Measurements from ENCODE around the gene TSHZ2.

The TSHZ2 gene

DNA sequence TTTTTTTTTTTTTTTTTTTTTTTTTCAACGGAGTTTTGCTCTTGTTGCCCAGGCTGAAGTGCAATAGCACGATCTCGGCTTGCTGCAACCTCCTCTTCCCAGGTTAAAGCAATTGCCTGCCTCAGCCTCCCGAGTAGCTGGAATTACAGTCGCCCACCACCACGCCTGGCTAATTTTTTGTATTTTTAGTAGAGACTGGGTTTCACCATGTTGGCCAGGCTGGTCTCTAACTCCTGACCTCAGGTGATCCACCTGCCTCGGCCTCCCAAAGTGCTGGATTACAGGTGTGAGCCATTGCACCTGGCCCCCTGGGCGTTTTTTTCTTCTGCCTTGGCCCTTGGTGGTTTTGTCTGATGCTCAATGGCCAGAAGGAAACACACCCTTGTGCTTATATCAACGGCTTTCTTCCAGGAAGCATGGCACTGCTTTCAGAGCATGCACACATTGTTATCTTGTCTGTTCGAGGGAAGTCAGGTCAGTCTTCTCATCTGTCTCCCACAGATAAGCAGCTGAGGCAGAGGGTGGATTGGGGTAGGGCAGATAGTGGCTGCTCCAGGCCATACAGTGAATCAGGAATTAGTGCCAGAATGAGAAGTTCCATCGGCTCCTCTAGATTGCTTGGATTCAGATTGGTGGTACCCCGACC lies 203.1 kb downstream of the TSHZ2 start:
- DNase-seq: no peak

DNA sequence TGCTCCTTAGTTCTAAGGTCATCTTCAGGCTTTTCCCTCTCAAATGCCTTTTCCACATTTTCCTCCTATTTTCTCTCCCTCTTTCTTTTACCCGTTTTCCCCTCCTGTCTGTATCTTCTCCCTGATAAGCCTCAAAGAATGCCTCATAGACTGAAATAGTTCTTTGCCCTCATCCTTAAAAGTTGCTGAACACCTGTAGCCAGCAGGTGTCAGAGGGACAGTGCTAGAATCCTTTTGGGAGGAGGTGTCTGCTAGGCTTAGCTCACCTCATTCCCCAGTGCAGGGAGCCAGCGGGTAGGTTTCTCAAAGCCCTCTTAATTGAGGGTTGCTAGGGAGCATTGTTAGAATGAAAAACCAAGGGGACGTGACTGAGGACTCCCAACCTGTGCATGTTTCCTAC lies 204.0 kb downstream of the TSHZ2 start:
- no peak for DNase-seq

DNA sequence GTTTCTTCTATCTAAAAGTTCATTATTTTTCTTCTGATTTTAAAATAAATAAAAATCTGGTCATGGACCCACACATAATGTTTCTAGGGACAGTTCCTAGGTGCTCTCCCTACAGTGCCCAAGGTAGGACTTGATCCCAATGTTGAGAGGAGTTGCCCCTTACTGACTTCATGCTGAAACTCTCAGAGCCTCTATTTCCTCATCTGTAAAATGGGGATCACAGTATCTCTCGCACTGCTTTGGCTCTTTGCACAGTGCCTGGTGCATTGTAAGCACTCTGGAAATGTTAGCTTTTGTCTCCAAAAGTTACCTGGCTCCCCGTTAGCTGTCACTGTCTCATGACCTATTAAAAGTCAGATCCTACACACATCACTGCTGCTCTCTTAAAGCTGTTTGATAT lies 205.5 kb downstream of the TSHZ2 start:
- no peak for DNase-seq

DNA sequence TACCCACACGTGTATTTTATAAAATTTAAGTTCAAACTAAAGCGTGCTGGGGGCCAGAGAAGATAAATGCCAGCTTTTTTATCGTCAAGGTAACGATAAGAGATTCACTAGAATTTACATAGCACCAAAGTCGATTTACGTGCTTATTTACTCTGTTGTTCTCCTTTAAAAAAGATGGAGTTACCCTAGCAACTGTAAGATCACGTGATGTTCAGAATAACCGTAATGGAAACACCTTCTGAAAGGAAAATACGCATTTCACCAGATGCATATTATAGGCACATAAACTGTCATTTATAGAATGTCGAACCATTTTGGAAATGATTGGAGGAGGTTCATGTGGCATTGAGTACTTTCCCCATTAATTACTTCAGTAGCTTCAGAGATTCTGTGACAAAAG lies 207.6 kb downstream of the TSHZ2 start:
- DNase-seq: no peak

DNA sequence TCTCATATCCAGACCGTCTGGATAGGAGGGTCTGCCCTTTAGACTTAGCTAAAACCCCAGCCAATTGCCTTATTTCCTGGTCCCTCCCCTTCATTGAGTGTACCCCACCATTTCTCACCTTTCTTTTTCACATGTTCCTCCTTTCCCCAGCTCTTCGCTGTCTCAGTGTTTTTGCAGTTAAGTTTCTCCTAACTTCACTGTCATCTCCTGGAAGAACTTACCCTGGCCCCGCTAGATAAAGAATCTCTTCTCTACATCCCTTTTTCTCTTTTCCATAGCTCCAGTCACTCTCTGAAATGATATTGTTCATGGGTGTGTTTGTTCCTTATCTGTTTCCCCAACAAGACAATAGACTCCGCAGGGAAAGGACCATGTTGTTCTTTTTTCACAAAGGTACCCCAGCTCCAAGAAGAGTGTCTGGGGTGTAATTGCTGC lies 208.8 kb downstream of the TSHZ2 start:
- no peak for DNase-seq

DNA sequence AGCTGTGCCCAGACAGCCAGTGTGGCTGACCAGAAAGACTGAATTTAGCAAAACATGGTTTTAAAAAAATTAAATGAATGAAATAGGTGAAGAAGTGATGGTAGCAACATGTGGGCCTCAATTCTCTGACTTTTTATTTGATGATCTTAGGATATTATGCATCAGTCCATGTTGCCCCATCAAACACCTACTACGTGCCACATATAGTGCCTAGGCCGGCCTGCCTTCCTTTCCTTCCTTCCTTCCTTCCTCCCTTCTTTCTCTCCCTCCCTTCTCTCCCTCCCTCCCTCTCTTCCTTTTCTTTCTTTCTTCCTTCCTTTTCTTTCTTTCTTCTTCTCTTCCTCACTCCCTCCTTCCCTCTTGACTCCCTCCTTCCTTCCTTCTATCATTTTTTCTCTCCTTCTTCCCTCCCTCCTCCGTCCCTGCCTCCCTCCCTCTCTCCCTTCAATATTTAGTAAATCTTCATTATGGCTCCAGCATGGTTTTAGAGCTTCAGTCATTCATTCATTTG lies 209.8 kb downstream of the TSHZ2 start:
- DNase-seq: no peak

DNA sequence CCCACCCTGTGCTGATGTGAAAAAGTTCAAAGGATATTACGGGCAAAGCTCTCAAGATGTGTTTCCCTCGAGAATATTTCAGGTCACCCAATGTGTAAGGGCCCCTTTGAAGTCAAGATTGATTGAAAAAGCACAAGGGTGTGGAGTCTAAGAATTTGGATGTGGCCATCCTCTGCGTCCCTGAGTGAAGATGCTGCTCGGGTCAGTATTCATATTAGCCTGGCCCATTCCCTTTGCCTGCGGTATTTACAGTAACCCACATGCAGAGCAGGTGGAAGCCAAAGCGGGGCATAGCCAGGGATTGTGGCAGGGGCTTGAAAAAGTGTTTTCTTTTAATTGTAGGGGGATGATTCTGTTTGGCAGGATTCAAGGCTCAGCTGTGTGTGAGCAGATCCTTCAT lies 211.0 kb downstream of the TSHZ2 start:
- no peak for DNase-seq

DNA sequence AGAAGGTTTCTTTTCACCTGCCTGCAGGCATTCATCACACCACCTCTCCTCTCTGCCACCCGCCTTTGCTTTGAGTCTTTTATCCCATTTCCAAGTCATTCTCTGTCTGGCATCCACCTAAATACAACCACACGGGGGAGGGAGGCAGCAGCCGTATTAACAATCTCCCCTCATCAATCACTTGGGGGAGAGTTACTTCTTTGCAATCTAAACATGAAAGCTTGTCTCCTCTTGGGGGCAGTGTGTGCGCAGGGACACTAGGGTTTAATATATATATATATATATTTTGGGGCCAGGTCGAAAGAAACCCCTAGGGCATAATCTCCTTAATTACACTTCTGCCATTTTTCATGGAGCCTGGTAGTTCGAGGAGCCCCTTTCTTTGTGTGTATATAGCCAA lies 214.5 kb downstream of the TSHZ2 start:
- DNase-seq: no peak

DNA sequence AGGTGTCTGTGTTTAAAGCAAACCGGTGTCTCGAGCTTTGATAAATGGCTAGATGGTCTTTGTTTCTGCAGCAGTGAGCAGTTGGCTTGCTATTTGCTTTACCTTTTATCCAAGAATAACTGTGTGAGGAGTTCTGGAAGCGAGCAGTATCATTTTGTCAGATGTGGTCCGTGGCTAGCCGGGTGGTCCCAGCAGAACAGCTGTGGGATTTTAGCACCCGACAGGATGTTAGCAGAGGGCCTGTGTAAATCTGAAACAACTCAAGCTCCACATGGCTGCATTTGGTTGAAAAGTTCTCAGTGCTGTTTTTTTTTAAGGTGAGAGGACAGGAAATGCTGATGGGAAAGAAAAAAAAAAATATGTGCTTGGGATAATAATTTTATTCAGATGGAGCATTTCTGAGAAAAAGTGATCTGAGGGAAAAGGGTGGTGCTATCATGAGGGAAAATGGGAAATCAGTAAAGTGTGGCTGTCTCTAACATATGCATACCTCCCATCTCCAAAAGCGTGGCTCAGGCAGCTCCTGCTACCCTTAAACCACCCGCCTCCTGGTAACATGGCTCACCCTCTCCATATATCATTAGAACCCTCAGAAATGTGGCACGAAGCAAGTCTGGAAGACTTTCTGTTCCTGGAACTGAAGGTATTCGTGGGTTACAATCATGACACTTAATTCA lies 215.4 kb downstream of the TSHZ2 start:
- DNase-seq: no peak

DNA sequence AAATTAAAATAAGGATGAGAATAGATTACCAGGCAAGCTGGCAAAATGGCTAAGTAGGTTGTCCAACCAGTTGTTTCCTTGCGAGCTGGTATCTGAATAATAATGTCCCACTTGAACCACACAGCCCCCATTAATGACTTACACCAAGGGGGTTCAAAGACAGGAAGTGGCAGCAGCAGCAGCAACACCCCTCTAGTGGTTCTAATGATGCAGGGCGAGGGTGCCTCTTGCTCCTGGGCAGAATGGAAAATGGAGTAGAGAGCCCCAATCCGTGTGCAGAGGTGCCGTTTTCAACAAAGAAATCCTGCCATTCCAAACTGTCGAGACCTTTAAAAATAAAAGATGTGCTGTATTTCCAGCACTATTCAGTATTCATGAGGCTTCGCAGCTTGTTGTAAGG lies 218.1 kb downstream of the TSHZ2 start:
- no peak for DNase-seq

DNA sequence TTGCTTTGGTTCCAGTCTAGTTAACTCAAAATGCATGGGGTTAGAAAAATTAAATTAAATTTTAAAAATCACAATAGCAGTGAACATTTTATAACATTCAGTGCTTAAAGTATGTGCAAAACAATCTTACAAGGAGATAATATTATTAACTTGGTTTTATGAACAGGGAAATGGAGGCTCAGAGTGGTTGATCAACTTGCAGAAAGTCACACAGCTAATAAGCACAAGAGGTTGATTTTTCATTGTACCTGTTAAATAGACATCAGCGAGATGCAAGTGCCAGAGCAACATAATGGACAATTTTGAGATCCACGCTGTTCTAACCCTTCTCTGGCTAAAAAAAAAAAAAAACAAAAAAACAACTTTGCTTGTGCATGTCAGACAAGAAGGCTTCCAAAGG lies 219.8 kb downstream of the TSHZ2 start:
- no peak for DNase-seq

DNA sequence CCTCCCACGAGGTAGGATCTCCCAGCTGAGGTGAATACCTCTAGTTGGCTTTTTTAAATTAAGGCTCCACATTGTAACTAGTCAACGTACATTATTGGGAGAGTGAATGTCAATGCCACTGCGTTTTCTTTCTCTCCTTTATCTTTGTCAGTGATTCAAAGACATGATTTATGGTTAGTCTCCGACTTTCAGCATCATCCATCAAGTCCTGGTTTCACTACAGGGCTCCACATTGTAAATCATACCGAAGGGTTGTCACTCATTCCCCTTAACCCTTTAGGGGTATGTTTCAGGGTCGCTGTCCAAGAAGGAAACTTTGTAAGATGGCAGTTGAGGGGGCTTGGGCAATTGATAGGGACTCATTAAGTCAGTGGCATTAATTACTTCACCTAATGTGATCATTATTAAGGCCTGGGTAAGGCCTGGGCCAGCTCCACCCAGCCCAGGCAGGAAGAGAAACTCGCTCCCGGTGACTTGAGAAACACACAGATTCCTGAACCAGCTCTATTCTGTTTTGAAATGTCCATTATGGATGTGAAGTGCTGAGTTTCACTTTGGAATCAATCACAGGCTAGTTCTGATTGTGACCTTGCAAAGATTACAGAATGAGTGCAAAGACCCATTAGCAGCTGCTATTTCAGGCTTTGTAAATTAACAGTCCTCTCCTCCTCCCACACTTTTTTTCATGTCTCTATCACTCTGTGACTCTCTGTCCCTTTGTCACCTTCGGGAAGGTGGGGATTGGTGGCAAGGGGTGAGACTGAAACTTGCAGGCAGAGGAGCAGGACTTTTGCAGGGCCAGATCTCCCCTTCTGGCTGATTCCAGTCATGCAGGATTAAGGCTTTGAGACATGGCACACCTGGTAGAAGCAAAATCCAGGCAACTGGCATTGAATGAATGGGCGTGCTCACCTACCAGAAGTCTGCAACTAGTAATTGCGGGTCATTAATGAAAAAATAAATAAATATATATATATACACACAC lies 222.4 kb downstream of the TSHZ2 start:
- no peak for DNase-seq

DNA sequence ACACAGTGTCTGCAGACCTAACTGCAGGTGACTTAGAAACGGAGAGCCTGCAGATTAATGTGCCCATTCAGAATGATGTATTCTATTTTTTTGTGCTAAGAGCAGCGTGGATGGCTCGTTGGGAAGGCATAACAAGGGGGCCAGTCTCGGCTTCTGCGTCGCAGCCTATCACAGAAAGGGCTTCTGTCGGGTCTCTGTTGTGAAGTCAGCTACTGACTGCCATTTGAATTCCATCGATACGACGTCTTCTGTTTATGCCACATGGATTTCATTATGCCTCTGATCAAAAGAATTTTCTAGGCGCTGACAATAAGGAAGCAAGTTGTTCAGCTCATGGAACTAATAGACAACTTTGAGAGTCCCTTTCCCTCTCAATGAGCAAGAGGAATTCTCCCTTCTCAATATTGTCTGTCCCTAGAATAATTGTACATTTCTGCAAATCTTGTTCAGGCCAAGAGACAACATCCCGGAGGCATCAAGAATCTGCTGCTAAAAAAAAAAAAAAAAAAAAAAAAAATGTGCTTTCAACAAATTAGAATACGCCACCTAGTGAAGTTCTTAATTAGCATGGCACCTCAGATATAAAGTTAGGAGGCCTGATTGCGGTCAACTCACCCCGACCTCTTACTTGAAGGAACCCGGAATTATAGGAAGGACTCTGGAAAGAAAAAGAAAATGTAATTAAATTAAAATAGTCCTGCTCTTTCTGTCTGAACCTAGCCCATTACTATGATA lies 223.9 kb downstream of the TSHZ2 start:
- no peak for DNase-seq

DNA sequence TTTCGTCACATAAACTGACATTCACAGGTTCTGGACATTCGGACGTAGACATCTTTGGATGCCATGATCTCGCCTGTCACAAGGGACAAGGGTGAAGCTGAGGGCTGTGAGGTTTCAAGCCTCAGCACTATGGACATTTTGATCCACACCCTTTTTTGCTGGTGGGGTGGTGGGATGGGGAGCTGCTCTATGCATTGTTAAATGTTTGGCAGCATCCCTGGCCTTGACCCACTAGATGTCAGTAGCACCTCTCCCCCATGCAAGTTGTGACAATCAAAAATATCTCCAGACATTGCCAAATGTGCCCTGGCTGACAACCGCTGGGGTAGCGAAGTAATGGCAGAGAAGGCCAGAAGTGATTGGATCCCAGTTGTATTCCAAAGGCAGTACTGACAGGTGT lies 229.4 kb downstream of the TSHZ2 start:
- DNase-seq: no peak

DNA sequence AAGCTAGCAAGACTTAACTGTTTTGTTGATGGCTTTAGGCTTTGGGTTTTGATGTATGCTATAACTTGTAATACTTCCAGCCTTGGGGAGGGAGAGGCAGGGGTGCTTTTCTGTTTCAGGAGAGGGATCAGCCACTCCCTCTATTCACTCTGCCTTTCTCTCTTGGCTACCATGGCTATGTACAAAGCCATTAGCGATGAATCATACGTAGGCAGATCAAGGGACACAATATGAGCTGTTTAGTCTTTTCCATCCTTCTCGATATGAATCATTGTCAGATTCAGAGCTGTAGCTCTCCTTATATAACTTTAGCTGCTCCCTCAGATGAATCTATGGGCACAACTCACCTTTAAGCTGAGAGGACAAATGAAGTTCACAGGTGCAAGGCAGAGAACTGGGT lies 230.6 kb downstream of the TSHZ2 start:
- no peak for DNase-seq

DNA sequence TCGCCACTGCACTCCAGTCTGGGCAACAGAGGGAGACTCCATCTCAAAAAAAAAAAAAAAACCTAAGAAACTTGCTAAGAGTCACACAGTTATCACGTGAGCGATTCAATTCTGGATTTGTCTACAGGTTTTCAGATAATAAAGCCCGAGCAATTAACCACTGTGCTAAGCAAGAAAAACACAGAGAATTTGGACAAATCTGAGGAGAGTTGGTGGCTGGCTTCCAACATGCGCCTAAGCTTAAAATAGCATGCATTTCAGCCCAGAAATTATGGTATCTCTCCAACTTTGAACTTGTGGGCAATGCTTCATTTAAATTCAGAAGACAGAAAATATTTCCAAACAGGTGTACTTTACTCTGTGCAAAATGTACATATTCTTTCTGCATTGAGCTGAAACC lies 232.9 kb downstream of the TSHZ2 start:
- no peak for DNase-seq

DNA sequence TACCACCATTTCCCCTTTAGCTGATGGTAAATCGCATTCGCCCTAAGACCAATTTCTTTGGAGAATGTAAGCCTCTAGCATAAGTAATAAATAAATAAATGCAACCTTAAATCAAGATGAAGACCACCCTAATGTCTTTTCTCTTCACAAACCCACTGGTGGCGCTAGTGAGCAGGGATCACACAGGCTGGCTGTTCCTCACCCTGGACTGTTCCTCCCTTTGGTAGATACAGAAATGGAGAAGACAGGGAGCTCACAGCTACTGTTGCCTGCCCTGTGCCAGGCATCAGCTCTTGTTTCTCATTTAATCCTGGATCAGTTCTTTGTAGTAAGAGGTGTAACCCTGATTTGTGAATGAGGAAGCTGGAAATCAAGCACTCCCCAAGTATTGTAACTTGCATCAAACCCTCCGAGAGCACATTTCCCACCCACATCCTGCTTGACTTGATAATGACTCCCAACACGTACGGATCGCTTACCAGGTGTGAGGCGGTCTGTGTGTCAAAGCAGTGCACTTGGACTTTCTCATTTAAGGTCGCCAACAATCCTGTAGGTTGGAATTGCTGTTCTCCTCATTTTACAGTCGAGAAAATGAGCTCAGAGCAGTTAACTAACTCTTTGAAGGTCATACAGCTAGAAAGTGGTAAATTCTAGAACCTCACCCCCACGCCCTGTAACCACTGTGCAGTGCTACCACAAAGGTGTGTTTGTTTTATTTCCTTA lies 236.1 kb downstream of the TSHZ2 start:
- peak in 1 of 2 experiments; percentile 13 for DNase-seq

DNA sequence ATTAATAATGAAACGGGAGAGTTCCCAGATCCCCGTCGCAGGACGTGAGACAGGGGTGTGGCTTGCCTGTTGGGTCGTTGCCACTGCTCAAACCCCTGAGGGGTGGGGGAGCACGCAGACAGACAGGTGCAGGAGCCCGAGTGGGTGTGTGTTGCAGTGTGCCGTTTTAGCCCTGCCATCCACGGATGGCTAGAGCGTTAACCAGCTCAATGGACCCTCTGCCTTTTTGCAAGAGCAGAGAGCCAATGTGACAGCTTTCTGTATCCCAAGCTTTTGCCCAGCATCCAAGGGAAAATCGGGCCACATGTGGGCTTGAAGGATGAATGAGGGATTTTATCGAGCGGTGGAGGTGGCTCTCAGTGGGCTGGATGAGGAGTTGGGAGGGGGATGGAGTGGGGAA lies 237.9 kb downstream of the TSHZ2 start:
- DNase-seq: no peak

DNA sequence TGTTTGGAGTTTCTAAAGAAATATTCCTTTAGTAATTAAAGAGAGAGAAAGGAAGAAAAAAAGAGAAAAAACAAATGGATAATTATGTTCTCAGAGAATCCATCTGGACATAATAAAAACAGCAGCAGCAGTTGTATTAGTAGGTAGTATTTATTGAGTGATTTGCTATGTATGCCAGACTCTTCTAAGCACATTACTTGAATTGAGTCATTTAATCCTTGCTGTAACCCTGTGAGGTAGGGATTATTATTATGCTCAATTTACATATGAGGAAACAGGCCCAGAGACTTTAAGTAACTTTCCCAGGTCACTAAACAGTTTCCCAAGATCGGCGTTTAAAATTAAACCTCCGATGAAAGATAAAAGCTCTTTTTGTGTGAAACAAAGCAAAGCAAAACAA lies 238.8 kb downstream of the TSHZ2 start:
- DNase-seq: no peak

DNA sequence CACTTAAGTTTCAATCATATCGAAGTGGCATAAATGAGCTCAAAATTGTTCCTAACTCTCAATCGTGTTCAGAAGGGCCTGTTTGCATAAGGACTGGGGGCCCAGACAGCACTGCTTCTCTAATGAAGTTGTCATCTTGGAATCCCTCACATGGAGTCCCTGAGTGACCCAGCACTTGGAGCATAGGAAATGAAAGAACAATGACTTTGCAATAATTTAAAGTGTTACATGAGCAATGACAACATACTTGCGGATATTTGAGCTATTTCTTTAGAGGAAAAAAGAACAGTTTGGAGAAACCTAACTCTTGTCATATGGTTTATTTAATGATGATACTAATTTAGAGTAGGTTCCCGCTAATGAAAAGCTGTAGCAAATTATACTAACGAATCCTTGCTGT lies 239.9 kb downstream of the TSHZ2 start:
- DNase-seq: no peak

DNA sequence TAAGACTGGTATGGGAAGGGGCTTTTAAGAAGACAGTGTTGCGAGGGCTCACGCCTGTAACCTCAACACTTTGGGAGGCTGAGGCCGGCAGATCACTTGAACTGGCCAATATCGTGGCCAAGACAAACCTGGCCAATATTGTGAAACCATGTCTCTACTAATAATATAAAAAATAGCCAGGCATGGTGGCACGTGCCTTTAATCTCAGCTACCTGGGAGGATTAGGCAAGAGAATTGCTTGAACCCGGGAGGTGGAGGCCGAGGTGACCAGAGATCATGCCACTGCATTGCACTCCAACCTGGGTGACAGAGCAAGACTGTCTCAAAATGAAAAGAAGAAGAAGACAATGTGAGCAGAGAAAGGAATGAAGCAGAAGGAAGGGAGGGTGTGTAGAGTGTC lies 242.2 kb downstream of the TSHZ2 start:
- no peak for DNase-seq

DNA sequence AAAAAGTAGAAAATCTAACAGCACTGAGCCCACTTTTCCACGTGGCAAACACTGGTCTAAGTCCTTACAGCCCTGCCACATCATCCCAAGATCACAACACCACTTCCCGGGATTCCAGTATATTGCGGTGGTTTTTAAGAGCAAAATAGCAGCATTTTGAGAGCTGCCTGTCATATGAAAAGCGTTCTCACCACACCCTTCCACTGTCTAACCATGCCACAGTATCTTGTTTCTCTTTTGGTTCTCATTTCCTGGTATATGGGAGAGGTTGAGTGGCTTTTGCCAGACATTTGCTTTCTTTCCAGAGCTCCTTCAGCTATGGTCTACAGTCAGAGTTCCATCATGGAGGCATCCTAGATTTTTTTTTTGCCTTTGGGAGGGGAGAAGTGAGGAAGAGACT lies 243.0 kb downstream of the TSHZ2 start:
- no peak for DNase-seq
